Measurements from ENCODE around the gene LINGO1.

- TF ChIP-seq CTCF (IDR thresholded peaks at IDR 0.05) (no peak), EP300 (IDR thresholded peaks at IDR 0.05) (no peak)
Observed at GRCh38 chr15:77641999-77642398, 9.3 kb upstream of the LINGO1 start.

All from ovary (tissue), 3 donors.